H9 (cell line): ENCODE data around the gene TANGO6. TPM values are rescaled to one million over a fixed set of nuclear protein-coding genes. Genes with fewer than 3 reads are reported as not detected.

Experiments
- DNase-seq: peaks from one replicate; pipeline ENCODE4 v3.0.0-alpha.2; 2017
- H2AFZ ChIP-seq: one replicate; pipeline ENCODE4 v1.6.1; 2013; ENCODE audit warnings: mild to moderate bottlenecking, low read length, control low read depth, moderate library complexity
- H2AK5ac ChIP-seq: 2 replicates; pipeline ENCODE4 v1.6.1; 2013; ENCODE audit warnings: low read length, control low read depth, mixed read lengths; ENCODE audit not compliant: insufficient read length
- H2BK120ac ChIP-seq: one replicate; pipeline ENCODE4 v1.6.1; 2013; ENCODE audit warnings: low read depth, mild to moderate bottlenecking, low read length, control low read depth, inconsistent platforms; ENCODE audit not compliant: poor library complexity, severe bottlenecking
- H2BK12ac ChIP-seq: 2 replicates; pipeline ENCODE4 v1.6.1; 2013; ENCODE audit warnings: low read length, control low read depth, mixed read lengths, low read depth; ENCODE audit not compliant: insufficient read length
- H2BK15ac ChIP-seq: 2 replicates; pipeline ENCODE4 v1.6.1; 2013; ENCODE audit warnings: low read depth, low read length, control low read depth
- H2BK20ac ChIP-seq: one replicate; pipeline ENCODE4 v1.6.1; 2013; ENCODE audit warnings: low read depth, mild to moderate bottlenecking, low read length, control low read depth, inconsistent platforms; ENCODE audit not compliant: poor library complexity, severe bottlenecking
- H2BK5ac ChIP-seq: 2 replicates; pipeline ENCODE4 v1.6.1; 2013; ENCODE audit warnings: low read length, control low read depth, mixed read lengths; ENCODE audit not compliant: insufficient read length
- H3K14ac ChIP-seq: 2 replicates; pipeline ENCODE4 v1.6.1; 2013; ENCODE audit warnings: low read length, control low read depth; ENCODE audit not compliant: insufficient read depth
- H3K18ac ChIP-seq: 2 replicates; pipeline ENCODE4 v1.6.1; 2013; ENCODE audit warnings: low read depth, mild to moderate bottlenecking, mixed read lengths, low read length, control low read depth; ENCODE audit not compliant: insufficient read length
- H3K23ac ChIP-seq: 2 replicates; pipeline ENCODE4 v1.6.1; 2013; ENCODE audit warnings: low read length, control low read depth, mixed read lengths, low read depth; ENCODE audit not compliant: insufficient read length
- H3K23me2 ChIP-seq: 2 replicates; pipeline ENCODE4 v1.6.1; 2013; ENCODE audit warnings: low read depth, mild to moderate bottlenecking, mixed read lengths, low read length, control low read depth; ENCODE audit not compliant: insufficient read length, poor library complexity, severe bottlenecking
- H3K27ac ChIP-seq: 2 replicates; pipeline ENCODE4 v1.5.1; 2013; ENCODE audit warnings: low read length, control low read depth, mixed read lengths, low read depth; ENCODE audit not compliant: insufficient read length
- H3K27me3 ChIP-seq: 2 replicates; pipeline ENCODE4 v1.6.1; 2013; ENCODE audit warnings: low read length, control low read depth, inconsistent platforms; ENCODE audit not compliant: insufficient read depth
- H3K4ac ChIP-seq: 2 replicates; pipeline ENCODE4 v1.6.1; 2013; ENCODE audit warnings: low read depth, mild to moderate bottlenecking, control low read depth, inconsistent platforms, low read length, moderate library complexity
- H3K4me1 ChIP-seq: 2 replicates; pipeline ENCODE4 v1.6.1; 2013; ENCODE audit warnings: low read length, control low read depth, inconsistent platforms; ENCODE audit not compliant: insufficient read depth
- H3K4me2 ChIP-seq: 2 replicates; pipeline ENCODE4 v1.6.1; 2013; ENCODE audit warnings: low read length, control low read depth, mixed read lengths; ENCODE audit not compliant: insufficient read length, insufficient read depth
- H3K56ac ChIP-seq: 2 replicates; pipeline ENCODE4 v1.6.1; 2013; ENCODE audit warnings: low read depth, mild to moderate bottlenecking, mixed read lengths, low read length, control low read depth; ENCODE audit not compliant: insufficient read length
- H3K79me1 ChIP-seq: 2 replicates; pipeline ENCODE4 v1.6.1; 2013; ENCODE audit warnings: low read depth, mild to moderate bottlenecking, moderate library complexity, low read length, control low read depth, inconsistent platforms; ENCODE audit not compliant: insufficient read depth, poor library complexity, severe bottlenecking
- H3K79me2 ChIP-seq: 2 replicates; pipeline ENCODE4 v1.6.1; 2013; ENCODE audit warnings: low read length, control low read depth, inconsistent platforms; ENCODE audit not compliant: insufficient read depth
- H3K9ac ChIP-seq: 2 replicates; pipeline ENCODE4 v1.6.1; 2013; ENCODE audit warnings: low read length, control low read depth, mixed read lengths; ENCODE audit not compliant: insufficient read length; ENCODE audit errors: extremely low read depth
- H3K9me3 ChIP-seq: one replicate; pipeline ENCODE4 v1.6.1; 2013; ENCODE audit warnings: low read depth, low read length, inconsistent platforms; ENCODE audit not compliant: control insufficient read depth
- H3T11ph ChIP-seq: one replicate; pipeline ENCODE4 v1.6.1; 2013; ENCODE audit warnings: mild to moderate bottlenecking, low read length, control low read depth, inconsistent platforms
- H4K20me1 ChIP-seq: one replicate; pipeline ENCODE4 v1.6.1; 2013; ENCODE audit not compliant: control insufficient read depth, insufficient read length, insufficient read depth
- H4K5ac ChIP-seq: 2 replicates; pipeline ENCODE4 v1.6.1; 2013; ENCODE audit warnings: low read depth, mild to moderate bottlenecking, mixed read lengths, low read length, control low read depth; ENCODE audit not compliant: insufficient read length
- H4K8ac ChIP-seq: replicated peaks from 2 replicates; pipeline ENCODE4 v1.6.1; 2013; ENCODE audit warnings: low read length, control low read depth, mixed read lengths, low read depth; ENCODE audit not compliant: insufficient read length
- H4K91ac ChIP-seq: 2 replicates; pipeline ENCODE4 v1.6.1; 2013; ENCODE audit warnings: low read depth, mild to moderate bottlenecking, moderate library complexity, mixed read lengths, low read length, control low read depth; ENCODE audit not compliant: insufficient read length
- H3K27ac Mint-ChIP-seq, 3 experiments: 2 replicates in 2 of 3; 3 replicates in 1 of 3; pipeline ENCODE4 v1.8.0; 2020 to 2021; ENCODE audit warnings: mixed read lengths in 3 of 3, mild to moderate bottlenecking in 1 of 3, moderate library complexity in 1 of 3
- H3K27me3 Mint-ChIP-seq: 2 replicates; pipeline ENCODE4 v1.8.0; 2021; ENCODE audit warnings: low read depth, mild to moderate bottlenecking, moderate library complexity, mixed read lengths
- H3K36me3 Mint-ChIP-seq, 3 experiments: 2 replicates in 2 of 3; 3 replicates in 1 of 3; pipeline ENCODE4 v1.8.0; 2020 to 2021; ENCODE audit warnings: low read depth in 3 of 3, mixed read lengths in 3 of 3; ENCODE audit not compliant: insufficient read depth in 1 of 3
- H3K4me1 Mint-ChIP-seq, 2 experiments: 2 replicates each; pipeline ENCODE4 v1.8.0; 2020; ENCODE audit warnings: mixed read lengths in 2 of 2
- H3K4me3 Mint-ChIP-seq, 2 experiments: 2 replicates in 1 of 2; 3 replicates in 1 of 2; pipeline ENCODE4 v1.8.0; 2020 to 2021; ENCODE audit warnings: mild to moderate bottlenecking in 2 of 2, mixed read lengths in 2 of 2, moderate library complexity in 1 of 2
- H3K9me3 Mint-ChIP-seq, 2 experiments: 2 replicates in 1 of 2; 3 replicates in 1 of 2; pipeline ENCODE4 v1.8.0; 2020; ENCODE audit warnings: mild to moderate bottlenecking in 2 of 2, mixed read lengths in 2 of 2, moderate library complexity in 1 of 2
- CTCF ChIP-seq: fragments of 200-600 bp; sonication (generic); conservative IDR thresholded peaks from 3 replicates; pipeline ENCODE4 v1.8.0; 2021; ENCODE audit warnings: antibody characterized with exemption, mild to moderate bottlenecking
- WGBS: extraction: QIAGEN DNeasy Blood & Tissue Kit; methylation state at CpG from one replicate; pipeline ENCODE4 v1.1.7; 2013; ENCODE audit warnings: missing lambda C conversion rate, low lambda C conversion rate, mixed read lengths; ENCODE audit not compliant: insufficient read length; ENCODE audit errors: extremely low coverage; 5-methylcytosine and 5-hydroxymethylcytosine counted together
- total RNA-seq: library from RNA; stranded (reverse); gene quantifications from 2 replicates; pipeline ENCODE4 v1.2.1, GENCODE V29; 2021

Gene TANGO6
- total RNA-seq, 1 experiment from 2014 or later: 12.0 TPM

GRCh38 chr16:69115837-69116236 is 272.5 kb downstream of the TANGO6 start:
- no CpG with 5 or more reads among the region's 1 CpG for WGBS
- no peaks in the 10 kb centered on the region for H3K79me1 ChIP-seq
- Mint-ChIP-seq H3K4me3 (no peak overlapping the region), H3K9me3 (no peaks in the 10 kb centered on the region; a peak in 2 of 5 replicates), H3K36me3 (peaks cover 83 to 97% (median 87%) of the 10 kb centered on the region in 3 experiments), H3K27ac (peak overlapping the region in 1 of 3 experiments; percentile 77; a peak in 2 of 7 replicates), H3K27me3 (no peaks in the 10 kb centered on the region), H3K4me1 (peaks cover 0 to 11% of the 10 kb centered on the region in 2 experiments; a peak in 1 of 4 replicates)
- no peaks in the 10 kb centered on the region for H4K20me1 ChIP-seq
- H3K23ac ChIP-seq: no peak overlapping the region
- H3K79me2 ChIP-seq: no peaks in the 10 kb centered on the region; the same call in 1 of the 2 replicates
- TF ChIP-seq CTCF: no peak
- DNase-seq: no peak
- H3K4me1 ChIP-seq: no peaks in the 10 kb centered on the region
- H2BK15ac ChIP-seq: no peak overlapping the region
- no peak overlapping the region for H2BK20ac ChIP-seq
- no peak overlapping the region for H3K4ac ChIP-seq
- H4K8ac ChIP-seq: no peak overlapping the region
- H3K9me3 ChIP-seq: no peaks in the 10 kb centered on the region
- no peak overlapping the region for H2AK5ac ChIP-seq
- no peak overlapping the region for H3K18ac ChIP-seq
- no peak overlapping the region for H4K91ac ChIP-seq
- no peak overlapping the region for H3T11ph ChIP-seq
- no peak overlapping the region for H3K4me2 ChIP-seq
- H3K23me2 ChIP-seq: no peaks in the 10 kb centered on the region
- H2BK120ac ChIP-seq: no peak overlapping the region
- H2AFZ ChIP-seq: no peak overlapping the region
- H3K27ac ChIP-seq: no peak overlapping the region
- H3K56ac ChIP-seq: no peak overlapping the region
- no peaks in the 10 kb centered on the region for H3K27me3 ChIP-seq
- no peak overlapping the region for H3K9ac ChIP-seq
- no peak overlapping the region for H3K14ac ChIP-seq
- no peak overlapping the region for H2BK5ac ChIP-seq
- no peak overlapping the region for H4K5ac ChIP-seq
- no peak overlapping the region for H2BK12ac ChIP-seq
